Muscle of arm (tissue), 12 donors: ENCODE results near the gene RPL5. TPM values are rescaled to one million over a fixed set of nuclear protein-coding genes. Genes with fewer than 3 reads are reported as not detected.

ENCODE experiments used
- DNase-seq: peaks from one replicate; pipeline ENCODE4 v3.0.0-alpha.2; 2013
- polyA plus RNA-seq, 12 donors: library from polyadenylated mRNA; unstranded; fragments of 120-200 nt; gene quantifications; one replicate each; pipeline ENCODE4 v1.2.1, GENCODE V29; 2013; ENCODE audit not compliant: insufficient read length in 12 of 12

Gene RPL5
- polyA plus RNA-seq, 12 donors = 2,263 to 3,008 (median 2,673) TPM

DNA sequence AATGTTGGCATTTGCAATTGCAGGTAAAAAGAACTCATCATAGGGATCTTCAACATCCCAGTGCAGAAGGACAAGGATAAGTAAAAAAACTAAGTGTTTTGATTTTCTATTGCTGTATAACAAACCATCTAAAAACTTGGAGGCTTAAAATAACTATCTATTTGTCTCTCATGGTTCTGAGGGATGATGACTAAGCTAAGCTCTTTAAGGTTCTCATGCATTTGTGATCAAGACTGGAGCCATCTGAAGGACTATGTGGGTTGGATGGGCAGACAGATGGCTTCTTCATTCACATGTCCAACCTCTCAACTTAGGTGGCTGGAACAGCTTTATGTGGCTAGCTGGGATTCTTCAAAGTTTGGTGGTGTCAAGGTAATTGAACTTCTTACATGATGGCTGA is 51.5 kb downstream of the RPL5 start:
- DNase-seq = no peak

GRCh38 chr1:92884195-92884594 is 52.4 kb downstream of the RPL5 start:
- no peak for DNase-seq

GRCh38 chr1:92886886-92887419 is 55.1 kb downstream of the RPL5 start:
- no peak for DNase-seq

- no peak for DNase-seq
Observed at GRCh38 chr1:92887465-92887864, 55.6 kb downstream of the RPL5 start.

Other genes with a start within 250 kb of the RPL5 start
- 10 to 100 TPM in 10 of 12 donors, 1 to 10 TPM in 1, not detected in 1; 9.9 to 19.5 (median 15.0) TPM for gene EVI5, start 46.9 kb upstream of the RPL5 start, polyA plus RNA-seq
- 10 to 100 TPM in 10 of 12 donors, 1 to 10 TPM in 1, not detected in 1; 7.8 to 17.3 (median 13.3) TPM for gene DIPK1A, start 129.4 kb downstream of the RPL5 start, polyA plus RNA-seq
- gene MTF2, start 247.2 kb downstream of the RPL5 start, polyA plus RNA-seq = 10 to 100 TPM in 11 of 12 donors, not detected in 1; 19.0 to 39.1 (median 26.4) TPM